Spinal cord (tissue), 10 donors: ENCODE data around the gene CHD1L. TPM values are rescaled to one million over a fixed set of nuclear protein-coding genes. Genes with fewer than 3 reads are reported as not detected.
"Not testable (repeated sequence)": the region's sequence is repeated elsewhere in the genome, so short reads cannot be mapped to it uniquely, and the experiment has no call there.

ENCODE experiments used
- DNase-seq, 6 donors: peaks; one replicate each; pipeline versions ENCODE4 v3.0.0 to v3.0.0-alpha.2; 2013 to 2015; ENCODE audit warnings: low spot score in 6 of 6, low read depth in 4 of 6
- H3K27ac ChIP-seq: one replicate; pipeline ENCODE4 v1.5.1; 2013; ENCODE audit warnings: low read depth, low read length, control low read depth
- H3K27me3 ChIP-seq: one replicate; pipeline ENCODE4 v1.6.1; 2013; ENCODE audit warnings: low read length; ENCODE audit not compliant: control insufficient read depth, insufficient read depth
- H3K36me3 ChIP-seq: one replicate; pipeline ENCODE4 v1.6.1; 2013; ENCODE audit warnings: low read length; ENCODE audit not compliant: control insufficient read depth, insufficient read depth
- H3K4me1 ChIP-seq: one replicate; pipeline ENCODE4 v1.6.1; 2013; ENCODE audit warnings: low read length; ENCODE audit not compliant: control insufficient read depth, insufficient read depth
- H3K4me3 ChIP-seq: one replicate; pipeline ENCODE4 v1.5.1; 2013; ENCODE audit warnings: low read depth, low read length, control low read depth
- H3K9me3 ChIP-seq: one replicate; pipeline ENCODE4 v1.6.1; 2013; ENCODE audit warnings: low read length; ENCODE audit not compliant: control insufficient read depth, insufficient read depth
- WGBS: methylation state at CpG from one replicate; pipeline ENCODE4 v1.1.5; 2013; ENCODE audit warnings: missing lambda C conversion rate; ENCODE audit not compliant: insufficient coverage; 5-methylcytosine and 5-hydroxymethylcytosine counted together
- long read RNA-seq, 4 donors: transcript quantifications; one replicate each; lab custom pipeline, GENCODE V29; 2026
- polyA plus RNA-seq, 2 donors: library from polyadenylated mRNA; unstranded; fragments of 120-200 nt; gene quantifications; one replicate each; pipeline ENCODE4 v1.2.1, GENCODE V29; 2013; ENCODE audit not compliant: insufficient read length in 2 of 2
- total RNA-seq, 2 donors: library from RNA; depleted of rRNA in 1 of 2; stranded (reverse); fragments of 120-200 nt in 1 of 2; fragments of >200 nt in 1 of 2; gene quantifications; one replicate each; pipeline versions ENCODE4 v1.2.3 to v1.2.4, GENCODE V29; 2013 to 2014
- donor health status: healthy.

Gene CHD1L
- total RNA-seq, result 10 to 100 TPM; 35.5 to 40.0 TPM
- 10 to 100 TPM; 31.9 to 41.9 TPM for polyA plus RNA-seq
- long read RNA-seq, donor 1, partial matches to known transcripts, result 0 of 3 reads
- long read RNA-seq, donor 1, other reads (novel, unspliced or antisense), result 0 of 3 reads
- long read RNA-seq, donor 2, partial matches to known transcripts, result 0 of 4 reads
- long read RNA-seq, donor 2, other reads (novel, unspliced or antisense), result 0 of 4 reads
- long read RNA-seq, donor 3, partial matches to known transcripts, result 0 of 1 reads
- long read RNA-seq, donor 3, other reads (novel, unspliced or antisense), result 0 of 1 reads
- long read RNA-seq, donor 4, partial matches to known transcripts, result 7 of 9 reads
- long read RNA-seq, donor 4, other reads (novel, unspliced or antisense), result 0 of 9 reads

DNA sequence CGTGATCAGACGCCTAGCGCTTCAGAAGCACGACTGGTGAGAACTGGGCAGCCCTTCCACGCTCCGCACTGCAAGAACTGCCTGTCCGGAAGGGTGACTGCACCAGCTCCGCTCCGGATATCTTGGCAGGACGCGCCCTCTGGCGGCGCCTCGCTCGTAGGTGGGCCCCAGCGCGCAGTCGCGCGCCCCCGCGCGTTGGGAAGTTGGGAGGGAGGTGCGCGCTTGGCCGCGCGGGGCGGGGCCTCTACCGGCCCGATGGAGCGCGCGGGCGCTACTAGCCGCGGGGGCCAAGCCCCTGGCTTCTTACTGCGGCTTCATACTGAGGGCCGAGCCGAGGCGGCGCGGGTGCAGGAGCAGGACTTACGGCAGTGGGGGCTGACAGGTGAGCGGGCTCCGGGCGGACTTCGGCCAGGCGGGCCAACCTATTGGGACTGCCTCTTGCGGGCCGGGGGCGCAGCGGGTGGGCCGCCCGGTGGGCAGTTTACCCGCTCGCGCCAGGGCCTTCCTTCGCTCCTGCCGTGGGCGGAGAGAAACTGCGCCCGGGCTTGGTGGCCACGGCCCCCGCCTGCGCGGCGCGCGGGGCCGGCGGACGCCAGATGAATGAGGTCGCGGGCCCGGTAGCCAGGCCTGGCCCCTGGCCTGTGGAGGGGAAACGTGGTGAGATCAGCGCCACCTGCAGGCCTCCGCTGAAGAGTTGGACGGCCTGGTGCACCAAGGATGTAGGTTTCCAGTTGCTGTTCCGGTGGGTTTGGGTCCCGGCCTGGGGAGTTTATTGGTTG, at the start of gene CHD1L:
CHD1L (plus strand) TSS at position 236 of the 779 bp plus-strand sequence; CDS start at position 256, 20 bp downstream.
- H3K36me3 ChIP-seq, result no peaks in the 10 kb centered on the region
- H3K27me3 ChIP-seq, result no peaks in the 10 kb centered on the region
- DNase-seq, result peak; percentile 83 to 98 (median 92)
- H3K4me1 ChIP-seq, result no peaks in the 10 kb centered on the region
- under 1% methylated on average over 81 of the region's 82 CpGs for WGBS
- no peaks in the 10 kb centered on the region for H3K9me3 ChIP-seq
- H3K27ac ChIP-seq, result peak within 1 kb of the TSS; percentile 70
- peak within 1 kb of the TSS; percentile 68 for H3K4me3 ChIP-seq

DNA sequence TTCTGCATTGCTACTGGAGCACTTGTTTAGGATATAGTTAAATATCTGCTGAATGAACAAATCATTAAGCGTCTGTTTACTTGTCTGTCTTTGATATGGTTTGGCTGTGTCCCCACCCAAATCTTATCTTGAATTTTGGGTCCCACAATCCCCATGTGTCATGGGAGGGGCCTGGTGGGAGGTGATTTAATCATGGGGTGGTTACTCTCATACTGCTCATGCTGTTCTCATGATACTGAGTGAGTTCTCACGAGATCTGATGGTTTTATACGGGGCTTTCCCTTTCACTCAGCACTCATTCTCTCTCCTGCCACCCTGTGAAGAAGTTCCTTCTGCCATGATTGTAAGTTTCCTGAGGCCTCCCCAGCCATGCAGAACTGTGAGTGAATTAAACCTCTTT, 45.2 kb upstream of the CHD1L start:
- H3K27ac ChIP-seq, DNase-seq, H3K4me1 ChIP-seq, H3K4me3 ChIP-seq, H3K9me3 ChIP-seq, H3K36me3 ChIP-seq, H3K27me3 ChIP-seq: not testable (repeated sequence)
- 76% methylated on average over 2 of the region's 3 CpGs for WGBS

DNA sequence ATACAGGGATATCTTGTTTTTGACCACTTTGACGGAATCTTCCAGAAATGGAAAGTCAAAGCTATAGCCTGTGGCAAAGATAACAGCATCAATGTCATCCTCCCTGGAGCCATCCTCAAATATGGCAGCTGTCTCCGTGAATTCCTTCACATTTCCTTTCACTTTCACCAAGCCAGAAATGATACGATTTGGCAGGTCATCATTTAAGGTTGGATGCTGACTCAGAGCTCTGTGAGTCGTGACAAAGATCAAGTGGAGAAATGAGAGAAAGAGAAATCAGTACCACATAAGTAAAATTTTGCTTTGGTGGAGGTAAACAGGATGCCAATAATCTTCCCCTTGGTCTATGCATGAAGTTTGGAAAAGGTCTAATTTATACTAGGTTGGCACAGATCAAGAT, 41.2 kb upstream of the CHD1L start:
- H3K4me1 ChIP-seq, result no peaks in the 10 kb centered on the region
- no peak for DNase-seq
- no peaks in the 10 kb centered on the region for H3K27me3 ChIP-seq
- H3K36me3 ChIP-seq, result no peaks in the 10 kb centered on the region
- H3K27ac ChIP-seq, result no peak overlapping the region
- no peak overlapping the region for H3K4me3 ChIP-seq
- WGBS, result 90% methylated on average over 2 of the region's 4 CpGs
- no peaks in the 10 kb centered on the region for H3K9me3 ChIP-seq

DNA sequence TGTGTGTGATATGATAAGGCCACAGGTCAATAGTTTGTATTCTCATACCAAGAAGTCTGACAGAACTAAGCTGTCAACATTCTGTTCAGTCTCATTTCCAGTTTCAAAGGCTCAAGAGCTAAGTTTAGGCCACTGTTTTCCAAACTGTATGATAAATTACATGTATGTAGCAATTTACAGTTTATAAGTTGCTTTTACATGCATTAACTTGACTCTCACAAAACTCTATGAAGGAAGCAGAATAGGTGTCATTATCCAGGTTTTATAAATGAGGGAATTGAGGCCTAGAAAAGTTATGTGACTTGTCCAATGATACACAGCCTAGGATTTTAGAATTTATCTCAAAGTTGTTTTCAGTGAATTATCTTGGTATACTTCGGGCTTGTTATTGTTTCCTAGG, 40.7 kb upstream of the CHD1L start:
- Histone ChIP-seq H3K4me1 (no peaks in the 10 kb centered on the region), H3K9me3 (no peaks in the 10 kb centered on the region), H3K4me3 (no peak overlapping the region), H3K27me3 (no peaks in the 10 kb centered on the region), H3K27ac (no peak overlapping the region), H3K36me3 (no peaks in the 10 kb centered on the region)
- DNase-seq, result no peak
- WGBS, result no CpG with 5 or more reads among the region's 1 CpG

DNA sequence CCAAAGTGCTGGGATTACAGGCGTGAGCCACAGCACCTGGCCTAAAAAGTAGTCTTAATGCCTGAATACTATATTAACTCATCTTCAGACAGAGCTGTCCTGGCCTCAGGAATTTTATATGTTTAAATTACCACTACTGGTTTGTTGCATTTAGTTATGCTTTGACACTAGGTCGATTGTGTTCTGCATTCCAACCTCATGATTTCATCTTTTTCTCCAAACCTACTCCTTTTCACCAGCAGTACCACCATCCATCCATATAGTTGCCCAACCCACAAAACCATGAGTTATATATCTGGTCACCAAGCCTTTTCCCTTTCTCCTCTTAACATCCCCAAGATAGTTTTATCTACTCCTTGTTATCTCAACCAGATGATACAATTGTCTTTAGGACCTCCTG, 39.9 kb upstream of the CHD1L start:
- DNase-seq, result no peak
- Histone ChIP-seq H3K36me3 (no peaks in the 10 kb centered on the region), H3K4me1 (no peaks in the 10 kb centered on the region), H3K27ac (no peak overlapping the region), H3K27me3 (no peaks in the 10 kb centered on the region), H3K4me3 (no peak overlapping the region), H3K9me3 (no peaks in the 10 kb centered on the region)
- WGBS, result 80% methylated on average over 1 of the region's 2 CpGs

DNA sequence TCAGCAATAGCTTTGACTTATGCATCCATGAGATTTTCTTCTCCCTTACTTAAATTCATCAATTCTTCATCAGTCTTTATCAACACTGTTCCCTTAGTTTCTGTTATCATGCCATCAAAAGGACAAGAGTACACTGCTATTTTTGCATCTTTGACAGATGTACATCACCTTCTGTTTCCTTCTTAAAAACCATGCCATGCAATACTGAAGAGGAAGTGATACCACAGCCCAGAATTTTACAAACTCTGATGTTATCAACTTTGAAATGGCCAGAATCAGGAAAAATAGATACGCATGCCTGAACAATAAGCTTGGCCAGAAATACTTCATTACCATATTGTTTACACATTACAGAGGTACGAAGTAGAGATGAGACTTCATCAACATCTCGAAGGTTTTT, 38.4 kb upstream of the CHD1L start:
- WGBS, result 70% methylated on average over 2 of the region's 3 CpGs

DNA sequence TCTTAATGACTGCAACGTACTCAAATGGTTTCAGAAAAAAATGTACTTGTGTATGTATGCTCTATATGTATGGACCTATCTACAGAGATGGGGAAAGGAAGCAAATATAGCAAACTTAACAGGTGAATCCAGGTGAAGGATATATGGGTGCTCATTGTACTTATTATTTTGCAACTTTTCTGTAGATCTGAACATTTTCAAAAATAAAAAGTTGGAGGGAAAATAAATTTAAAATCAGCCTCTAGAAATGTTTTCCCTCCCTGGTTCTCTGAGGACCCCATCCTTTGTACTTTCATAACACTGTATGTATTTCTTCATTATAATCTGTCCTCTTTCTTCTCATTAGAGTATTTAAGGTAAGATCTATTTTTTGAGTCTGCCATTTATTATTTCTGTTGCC, 35.3 kb upstream of the CHD1L start:
- WGBS, result no CpG with 5 or more reads among the region's 1 CpG
- no peaks in the 10 kb centered on the region for H3K36me3 ChIP-seq

More for the DNA sequence above, 38.4 kb upstream of the CHD1L start:
- no peak overlapping the region for H3K27ac ChIP-seq
- no peaks in the 10 kb centered on the region for H3K36me3 ChIP-seq
- H3K9me3 ChIP-seq, result no peaks in the 10 kb centered on the region
- H3K4me1 ChIP-seq, result no peaks in the 10 kb centered on the region
- DNase-seq, result no peak
- H3K27me3 ChIP-seq, result no peaks in the 10 kb centered on the region
- H3K4me3 ChIP-seq, result no peak overlapping the region

DNA sequence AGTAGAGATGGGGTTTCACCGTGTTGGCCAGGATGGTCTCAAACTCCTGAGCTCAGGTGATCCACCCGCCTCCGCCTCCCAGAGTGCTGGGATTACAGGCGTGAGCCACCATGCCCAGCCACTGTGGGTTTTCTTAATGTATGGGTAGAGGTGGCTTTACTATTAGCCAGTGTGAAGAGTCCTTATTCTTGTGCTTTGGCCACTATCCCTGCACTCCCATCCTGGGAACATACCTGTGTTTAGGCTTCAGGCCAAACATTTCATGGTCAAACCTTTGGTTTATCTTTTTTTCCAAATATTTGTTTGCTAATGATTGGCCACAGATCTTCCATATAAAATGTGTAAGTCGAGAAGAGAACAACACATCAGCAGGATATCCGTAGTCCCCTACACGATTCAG, 33.9 kb upstream of the CHD1L start:
- Histone ChIP-seq H3K27ac (no peak overlapping the region), H3K4me3 (no peak overlapping the region), H3K4me1 (no peaks in the 10 kb centered on the region), H3K27me3 (no peaks in the 10 kb centered on the region), H3K9me3 (no peaks in the 10 kb centered on the region), H3K36me3 (no peaks in the 10 kb centered on the region)
- WGBS, result 96% methylated on average over 4 of the region's 7 CpGs
- no peak for DNase-seq

More for the DNA sequence above, 35.3 kb upstream of the CHD1L start:
- H3K27ac ChIP-seq, result no peak overlapping the region
- H3K4me1 ChIP-seq, result no peaks in the 10 kb centered on the region
- no peaks in the 10 kb centered on the region for H3K9me3 ChIP-seq
- no peaks in the 10 kb centered on the region for H3K27me3 ChIP-seq
- H3K4me3 ChIP-seq, result no peak overlapping the region
- no peak for DNase-seq

DNA sequence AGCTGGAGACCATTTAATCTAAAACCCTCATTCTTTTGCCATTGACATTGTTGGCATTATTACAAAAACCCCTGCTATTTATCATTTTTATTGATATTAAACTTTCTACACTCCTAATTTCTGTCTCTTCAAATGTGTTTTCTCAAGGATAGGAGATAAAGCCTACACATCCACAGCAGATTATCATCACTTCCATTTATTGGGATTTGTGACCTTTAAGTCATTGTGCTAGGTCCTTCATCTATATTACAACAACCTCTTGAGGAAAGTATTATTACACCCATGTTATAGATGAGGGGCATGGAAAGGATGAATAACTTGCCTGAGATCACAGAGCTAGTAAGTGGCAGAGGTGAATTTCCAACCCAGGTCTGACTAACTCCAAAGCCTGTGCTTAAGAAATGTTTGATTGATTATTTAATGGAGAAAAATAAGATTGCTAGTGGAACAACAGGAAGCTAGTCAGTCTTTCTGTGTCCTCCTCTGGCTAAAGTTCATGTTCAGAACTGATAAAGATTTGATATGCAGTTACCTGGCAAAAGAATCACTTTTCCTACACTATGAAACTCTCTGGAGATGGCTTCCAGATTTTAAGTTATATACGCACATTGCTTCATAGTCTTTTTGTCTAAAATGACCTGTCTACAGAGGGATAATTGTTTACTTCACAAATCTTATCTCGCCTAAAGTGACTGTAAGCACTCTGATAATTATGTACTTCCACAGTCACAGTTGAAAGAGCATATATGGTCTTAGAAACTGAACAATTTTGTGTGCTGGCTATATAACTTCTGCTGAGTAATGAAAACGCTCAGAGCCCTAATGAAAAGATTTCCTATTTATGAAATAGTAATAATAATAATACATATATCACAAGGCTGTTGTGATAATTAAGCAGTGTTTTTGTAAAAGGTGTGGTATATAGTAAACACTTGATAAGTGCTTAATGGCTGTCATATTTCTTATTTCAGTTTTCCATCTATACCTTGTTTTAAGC, 32.4 kb upstream of the CHD1L start:
- Histone ChIP-seq H3K27me3 (no peaks in the 10 kb centered on the region), H3K36me3 (no peaks in the 10 kb centered on the region), H3K4me3 (no peak overlapping the region), H3K27ac (no peak overlapping the region), H3K4me1 (no peaks in the 10 kb centered on the region), H3K9me3 (no peaks in the 10 kb centered on the region)
- DNase-seq, result peak in 1 of 6 donors; percentile 28
- WGBS, result no CpG with 5 or more reads among the region's 3 CpGs
